ENCODE results near the gene FMN2.

FMN2 gene

DNA sequence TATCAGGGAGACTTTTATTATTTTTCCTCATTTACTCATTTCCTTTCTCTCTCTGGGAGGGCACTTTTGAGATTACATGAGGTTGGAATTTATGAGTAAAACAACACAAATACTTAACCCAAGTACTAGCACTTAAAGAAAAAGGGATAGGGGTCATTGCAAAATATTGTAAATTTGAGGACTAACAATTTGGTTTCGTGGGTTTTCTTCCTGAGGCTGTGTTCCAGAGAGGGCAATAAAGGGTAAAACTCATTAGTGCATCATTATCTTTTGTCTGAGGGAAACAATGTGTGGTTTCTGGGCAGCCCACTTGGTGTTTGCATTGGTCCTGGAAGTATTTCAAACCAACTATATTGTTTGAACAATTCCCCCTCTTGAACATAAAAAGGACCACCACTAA lies 423.8 kb downstream of the FMN2 start (continued):
- TF ChIP-seq ZNF248 (tag by site-specific recombination; IDR thresholded peaks at IDR 0.05), result no peak
- TF ChIP-seq ZNF585B (tag by site-specific recombination; IDR thresholded peaks at IDR 0.05), result no peak
- TF ChIP-seq SP3 (tag by site-specific recombination; IDR thresholded peaks at IDR 0.05), result no peak
- TF ChIP-seq ZNF214 (tag by site-specific recombination; IDR thresholded peaks at IDR 0.05; ENCODE audit: borderline replicate concordance), result no peak
- no peak for TF ChIP-seq ZNF654 (tag by site-specific recombination; IDR thresholded peaks at IDR 0.05; ENCODE audit: low read depth)
- TF ChIP-seq, protein P1, sequence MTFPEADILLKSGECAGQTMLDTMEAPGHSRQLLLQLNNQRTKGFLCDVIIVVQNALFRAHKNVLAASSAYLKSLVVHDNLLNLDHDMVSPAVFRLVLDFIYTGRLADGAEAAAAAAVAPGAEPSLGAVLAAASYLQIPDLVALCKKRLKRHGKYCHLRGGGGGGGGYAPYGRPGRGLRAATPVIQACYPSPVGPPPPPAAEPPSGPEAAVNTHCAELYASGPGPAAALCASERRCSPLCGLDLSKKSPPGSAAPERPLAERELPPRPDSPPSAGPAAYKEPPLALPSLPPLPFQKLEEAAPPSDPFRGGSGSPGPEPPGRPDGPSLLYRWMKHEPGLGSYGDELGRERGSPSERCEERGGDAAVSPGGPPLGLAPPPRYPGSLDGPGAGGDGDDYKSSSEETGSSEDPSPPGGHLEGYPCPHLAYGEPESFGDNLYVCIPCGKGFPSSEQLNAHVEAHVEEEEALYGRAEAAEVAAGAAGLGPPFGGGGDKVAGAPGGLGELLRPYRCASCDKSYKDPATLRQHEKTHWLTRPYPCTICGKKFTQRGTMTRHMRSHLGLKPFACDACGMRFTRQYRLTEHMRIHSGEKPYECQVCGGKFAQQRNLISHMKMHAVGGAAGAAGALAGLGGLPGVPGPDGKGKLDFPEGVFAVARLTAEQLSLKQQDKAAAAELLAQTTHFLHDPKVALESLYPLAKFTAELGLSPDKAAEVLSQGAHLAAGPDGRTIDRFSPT (tag by site-specific recombination; IDR thresholded peaks at IDR 0.05), result no peak; the same call in 1 of the 2 replicates
- no peak for TF ChIP-seq ZNF292 (tag by site-specific recombination; IDR thresholded peaks at IDR 0.05; ENCODE audit: borderline replicate concordance, low read depth)
- peak; percentile 83 for TF ChIP-seq KLF10 (tag by site-specific recombination; IDR thresholded peaks at IDR 0.05)
- TF ChIP-seq, protein P2, sequence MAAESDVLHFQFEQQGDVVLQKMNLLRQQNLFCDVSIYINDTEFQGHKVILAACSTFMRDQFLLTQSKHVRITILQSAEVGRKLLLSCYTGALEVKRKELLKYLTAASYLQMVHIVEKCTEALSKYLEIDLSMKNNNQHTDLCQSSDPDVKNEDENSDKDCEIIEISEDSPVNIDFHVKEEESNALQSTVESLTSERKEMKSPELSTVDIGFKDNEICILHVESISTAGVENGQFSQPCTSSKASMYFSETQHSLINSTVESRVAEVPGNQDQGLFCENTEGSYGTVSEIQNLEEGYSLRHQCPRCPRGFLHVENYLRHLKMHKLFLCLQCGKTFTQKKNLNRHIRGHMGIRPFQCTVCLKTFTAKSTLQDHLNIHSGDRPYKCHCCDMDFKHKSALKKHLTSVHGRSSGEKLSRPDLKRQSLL (tag by site-specific recombination; IDR thresholded peaks at IDR 0.05), result no peak
- no peak for TF ChIP-seq ZNF211 (tag by site-specific recombination; IDR thresholded peaks at IDR 0.05; ENCODE audit: low read depth)
- no peak for TF ChIP-seq ZNF626 (tag by site-specific recombination; IDR thresholded peaks at IDR 0.05)
- TF ChIP-seq YY1 (tag by site-specific recombination; IDR thresholded peaks at IDR 0.05), result no peak; the same call in 1 of the 2 replicates
- TF ChIP-seq, protein P3, sequence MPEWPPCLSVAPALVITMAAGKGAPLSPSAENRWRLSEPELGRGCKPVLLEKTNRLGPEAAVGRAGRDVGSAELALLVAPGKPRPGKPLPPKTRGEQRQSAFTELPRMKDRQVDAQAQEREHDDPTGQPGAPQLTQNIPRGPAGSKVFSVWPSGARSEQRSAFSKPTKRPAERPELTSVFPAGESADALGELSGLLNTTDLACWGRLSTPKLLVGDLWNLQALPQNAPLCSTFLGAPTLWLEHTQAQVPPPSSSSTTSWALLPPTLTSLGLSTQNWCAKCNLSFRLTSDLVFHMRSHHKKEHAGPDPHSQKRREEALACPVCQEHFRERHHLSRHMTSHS (tag by site-specific recombination; IDR thresholded peaks at IDR 0.05), result no peak
- TF ChIP-seq MZF1 (tag by site-specific recombination; IDR thresholded peaks at IDR 0.05; ENCODE audit: borderline replicate concordance), result 0 out of 2 replicates have a peak, but pooled peaks have one; percentile 54
- TF ChIP-seq REPIN1 (tag by site-specific recombination; IDR thresholded peaks at IDR 0.05; ENCODE audit: low read depth), result no peak
- TF ChIP-seq, protein P4, sequence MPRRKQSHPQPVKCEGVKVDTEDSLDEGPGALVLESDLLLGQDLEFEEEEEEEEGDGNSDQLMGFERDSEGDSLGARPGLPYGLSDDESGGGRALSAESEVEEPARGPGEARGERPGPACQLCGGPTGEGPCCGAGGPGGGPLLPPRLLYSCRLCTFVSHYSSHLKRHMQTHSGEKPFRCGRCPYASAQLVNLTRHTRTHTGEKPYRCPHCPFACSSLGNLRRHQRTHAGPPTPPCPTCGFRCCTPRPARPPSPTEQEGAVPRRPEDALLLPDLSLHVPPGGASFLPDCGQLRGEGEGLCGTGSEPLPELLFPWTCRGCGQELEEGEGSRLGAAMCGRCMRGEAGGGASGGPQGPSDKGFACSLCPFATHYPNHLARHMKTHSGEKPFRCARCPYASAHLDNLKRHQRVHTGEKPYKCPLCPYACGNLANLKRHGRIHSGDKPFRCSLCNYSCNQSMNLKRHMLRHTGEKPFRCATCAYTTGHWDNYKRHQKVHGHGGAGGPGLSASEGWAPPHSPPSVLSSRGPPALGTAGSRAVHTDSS (tag by site-specific recombination; IDR thresholded peaks at IDR 0.05), result no peak
- TF ChIP-seq ZNF560 (tag by site-specific recombination; IDR thresholded peaks at IDR 0.05; ENCODE audit: borderline replicate concordance), result no peak
- TF ChIP-seq YY2 (tag by site-specific recombination; IDR thresholded peaks at IDR 0.05), result no peak
- TF ChIP-seq, protein P5, sequence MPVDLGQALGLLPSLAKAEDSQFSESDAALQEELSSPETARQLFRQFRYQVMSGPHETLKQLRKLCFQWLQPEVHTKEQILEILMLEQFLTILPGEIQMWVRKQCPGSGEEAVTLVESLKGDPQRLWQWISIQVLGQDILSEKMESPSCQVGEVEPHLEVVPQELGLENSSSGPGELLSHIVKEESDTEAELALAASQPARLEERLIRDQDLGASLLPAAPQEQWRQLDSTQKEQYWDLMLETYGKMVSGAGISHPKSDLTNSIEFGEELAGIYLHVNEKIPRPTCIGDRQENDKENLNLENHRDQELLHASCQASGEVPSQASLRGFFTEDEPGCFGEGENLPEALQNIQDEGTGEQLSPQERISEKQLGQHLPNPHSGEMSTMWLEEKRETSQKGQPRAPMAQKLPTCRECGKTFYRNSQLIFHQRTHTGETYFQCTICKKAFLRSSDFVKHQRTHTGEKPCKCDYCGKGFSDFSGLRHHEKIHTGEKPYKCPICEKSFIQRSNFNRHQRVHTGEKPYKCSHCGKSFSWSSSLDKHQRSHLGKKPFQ (tag by site-specific recombination; IDR thresholded peaks at IDR 0.05), result peak; percentile 74
- TF ChIP-seq, protein P6, sequence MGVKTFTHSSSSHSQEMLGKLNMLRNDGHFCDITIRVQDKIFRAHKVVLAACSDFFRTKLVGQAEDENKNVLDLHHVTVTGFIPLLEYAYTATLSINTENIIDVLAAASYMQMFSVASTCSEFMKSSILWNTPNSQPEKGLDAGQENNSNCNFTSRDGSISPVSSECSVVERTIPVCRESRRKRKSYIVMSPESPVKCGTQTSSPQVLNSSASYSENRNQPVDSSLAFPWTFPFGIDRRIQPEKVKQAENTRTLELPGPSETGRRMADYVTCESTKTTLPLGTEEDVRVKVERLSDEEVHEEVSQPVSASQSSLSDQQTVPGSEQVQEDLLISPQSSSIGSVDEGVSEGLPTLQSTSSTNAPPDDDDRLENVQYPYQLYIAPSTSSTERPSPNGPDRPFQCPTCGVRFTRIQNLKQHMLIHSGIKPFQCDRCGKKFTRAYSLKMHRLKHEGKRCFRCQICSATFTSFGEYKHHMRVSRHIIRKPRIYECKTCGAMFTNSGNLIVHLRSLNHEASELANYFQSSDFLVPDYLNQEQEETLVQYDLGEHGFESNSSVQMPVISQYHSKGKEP (tag by site-specific recombination; IDR thresholded peaks at IDR 0.05), result peak; percentile 10; the same call in 1 of the 2 replicates
- TF ChIP-seq ZNF138 (tag by site-specific recombination; IDR thresholded peaks at IDR 0.05; ENCODE audit: borderline replicate concordance), result no peak
- TF ChIP-seq GLIS2 (tag by site-specific recombination; IDR thresholded peaks at IDR 0.05), result no peak
- TF ChIP-seq ZBTB17 (tag by site-specific recombination; IDR thresholded peaks at IDR 0.05), result no peak
- TF ChIP-seq SP2 (tag by site-specific recombination; IDR thresholded peaks at IDR 0.05), result no peak
- TF ChIP-seq, protein P7, sequence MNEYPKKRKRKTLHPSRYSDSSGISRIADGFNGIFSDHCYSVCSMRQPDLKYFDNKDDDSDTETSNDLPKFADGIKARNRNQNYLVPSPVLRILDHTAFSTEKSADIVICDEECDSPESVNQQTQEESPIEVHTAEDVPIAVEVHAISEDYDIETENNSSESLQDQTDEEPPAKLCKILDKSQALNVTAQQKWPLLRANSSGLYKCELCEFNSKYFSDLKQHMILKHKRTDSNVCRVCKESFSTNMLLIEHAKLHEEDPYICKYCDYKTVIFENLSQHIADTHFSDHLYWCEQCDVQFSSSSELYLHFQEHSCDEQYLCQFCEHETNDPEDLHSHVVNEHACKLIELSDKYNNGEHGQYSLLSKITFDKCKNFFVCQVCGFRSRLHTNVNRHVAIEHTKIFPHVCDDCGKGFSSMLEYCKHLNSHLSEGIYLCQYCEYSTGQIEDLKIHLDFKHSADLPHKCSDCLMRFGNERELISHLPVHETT (tag by site-specific recombination; IDR thresholded peaks at IDR 0.05), result 0 out of 2 replicates have a peak, but pooled peaks have one; percentile 30
- no peak for TF ChIP-seq ZNF596 (tag by site-specific recombination; IDR thresholded peaks at IDR 0.05)
- TF ChIP-seq, protein P8, sequence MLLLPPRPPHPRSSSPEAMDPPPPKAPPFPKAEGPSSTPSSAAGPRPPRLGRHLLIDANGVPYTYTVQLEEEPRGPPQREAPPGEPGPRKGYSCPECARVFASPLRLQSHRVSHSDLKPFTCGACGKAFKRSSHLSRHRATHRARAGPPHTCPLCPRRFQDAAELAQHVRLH (tag by site-specific recombination; IDR thresholded peaks at IDR 0.05), result peak; percentile 63; the same call in 1 of the 2 replicates
- TF ChIP-seq ZNF114 (tag by site-specific recombination; IDR thresholded peaks at IDR 0.05), result no peak
- TF ChIP-seq ZNF335 (tag by site-specific recombination; conservative IDR thresholded peaks at IDR 0.05), result no peak
- TF ChIP-seq ZNF132 (tag by site-specific recombination; IDR thresholded peaks at IDR 0.05; ENCODE audit: borderline replicate concordance), result no peak
- TF ChIP-seq ZNF350 (tag by site-specific recombination; IDR thresholded peaks at IDR 0.05), result no peak
